ENCODE results near the gene YIF1A. TPM values are rescaled to one million over a fixed set of nuclear protein-coding genes. Genes with fewer than 3 reads are reported as not detected.
A peak's percentile ranks its signal among the peaks of the same experiment; 100 is the strongest.

The YIF1A gene
- total and polyA plus RNA-seq, 2 donors (not counting 3 experiments of a cell fraction or from before 2014, with no cell fraction given), result 104 to 271 TPM

DNA sequence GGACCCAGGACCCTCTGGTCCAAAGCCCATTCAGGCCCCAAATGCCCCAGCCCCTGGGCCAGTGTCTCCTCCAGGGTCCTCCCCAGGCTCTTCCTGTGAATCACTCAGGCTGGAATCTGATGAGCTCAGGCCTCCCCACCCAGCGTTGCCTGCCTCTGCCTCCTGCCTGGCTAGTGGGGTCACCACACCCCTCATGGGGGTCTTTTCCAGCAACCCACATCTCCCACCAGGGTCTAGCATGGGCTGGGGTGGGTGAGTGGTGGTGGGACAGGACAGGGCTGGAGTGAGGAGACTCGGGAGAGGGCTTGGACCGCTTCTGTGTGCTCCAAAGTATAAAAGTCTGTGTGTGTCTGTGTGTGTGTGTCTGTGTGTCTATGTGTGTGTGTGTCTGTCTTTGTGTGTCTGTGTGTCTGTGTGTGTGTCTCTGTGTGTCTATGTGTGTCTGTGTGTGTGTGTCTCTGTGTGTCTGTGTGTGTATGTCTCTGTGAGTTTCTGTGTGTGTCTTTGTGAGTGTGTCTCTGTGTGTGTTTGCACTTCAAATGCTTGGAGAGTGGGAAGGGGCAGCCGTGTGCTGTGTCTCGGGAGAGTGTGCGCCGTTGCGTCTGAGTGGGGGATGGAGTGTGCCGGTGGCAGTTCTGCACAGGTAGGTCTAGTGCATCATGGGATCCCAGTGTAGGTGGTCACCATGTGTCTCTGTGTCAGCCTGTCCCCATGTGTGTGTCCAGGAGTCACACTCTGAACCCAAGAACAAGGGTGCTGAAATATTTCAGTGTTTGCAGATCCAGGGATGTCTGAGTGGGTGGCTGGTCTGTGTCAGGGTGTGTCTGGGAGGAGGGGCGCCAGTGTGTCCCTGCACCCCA is 38.5 kb upstream of the YIF1A start:
- intact Hi-C loops (cut with micrococcal nuclease), result loop anchor here (1.0 kb wide), 2 partner anchors 9 to 15 kb away; partner anchors contain the start of gene RIN1

More for the DNA sequence above, 38.5 kb upstream of the YIF1A start:
- no peaks in the 10 kb centered on the region for H3K9me3 ChIP-seq (replicated peaks; ENCODE audit: control insufficient read depth, insufficient read depth, low read length)
- H4K20me1 ChIP-seq (replicated peaks; ENCODE audit: control insufficient read depth, extremely low read depth, insufficient read depth, low read length), result no peaks in the 10 kb centered on the region
- no peaks in the 10 kb centered on the region for H3K79me2 ChIP-seq (ENCODE audit: control insufficient read depth, insufficient read depth, low read length)
- H3K4me2 ChIP-seq (ENCODE audit: insufficient read depth, low read length), result no peak overlapping the region
- H3K27ac ChIP-seq (ENCODE audit: insufficient read depth, low read depth, low read length), result no peak overlapping the region
- CTCF ChIA-PET, result interaction anchor here (0.6 to 4.0 kb wide), 4 partner anchors 8 to 17 kb away, joined by 3 to 56 read pairs (median 6); partner anchors contain the start of genes CD248 and RIN1
- dilution Hi-C loops (cut with MboI; ENCODE audit: extremely low pct_ligation_motif_present, low sequenced_read_pairs), result no loop called here
- POLR2A ChIA-PET, result interaction anchor here (1.3 kb wide), 1 partner anchor 16 kb away, joined by 4 read pairs; no protein-coding TSS in a partner anchor
- TF ChIP-seq, protein P1, sequence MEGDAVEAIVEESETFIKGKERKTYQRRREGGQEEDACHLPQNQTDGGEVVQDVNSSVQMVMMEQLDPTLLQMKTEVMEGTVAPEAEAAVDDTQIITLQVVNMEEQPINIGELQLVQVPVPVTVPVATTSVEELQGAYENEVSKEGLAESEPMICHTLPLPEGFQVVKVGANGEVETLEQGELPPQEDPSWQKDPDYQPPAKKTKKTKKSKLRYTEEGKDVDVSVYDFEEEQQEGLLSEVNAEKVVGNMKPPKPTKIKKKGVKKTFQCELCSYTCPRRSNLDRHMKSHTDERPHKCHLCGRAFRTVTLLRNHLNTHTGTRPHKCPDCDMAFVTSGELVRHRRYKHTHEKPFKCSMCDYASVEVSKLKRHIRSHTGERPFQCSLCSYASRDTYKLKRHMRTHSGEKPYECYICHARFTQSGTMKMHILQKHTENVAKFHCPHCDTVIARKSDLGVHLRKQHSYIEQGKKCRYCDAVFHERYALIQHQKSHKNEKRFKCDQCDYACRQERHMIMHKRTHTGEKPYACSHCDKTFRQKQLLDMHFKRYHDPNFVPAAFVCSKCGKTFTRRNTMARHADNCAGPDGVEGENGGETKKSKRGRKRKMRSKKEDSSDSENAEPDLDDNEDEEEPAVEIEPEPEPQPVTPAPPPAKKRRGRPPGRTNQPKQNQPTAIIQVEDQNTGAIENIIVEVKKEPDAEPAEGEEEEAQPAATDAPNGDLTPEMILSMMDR (IDR thresholded peaks at IDR 0.05; ENCODE audit: extremely low read depth in 1 of 2, insufficient read depth in 1 of 2, low read depth in 1 of 2, low read length in 2 of 2), result no peak
- peak; percentile 37 for TF ChIP-seq FOS (IDR thresholded peaks at IDR 0.05; ENCODE audit: borderline replicate concordance, insufficient read depth, low read length)
- no peaks in the 10 kb centered on the region for H3K9me1 ChIP-seq (replicated peaks; ENCODE audit: control insufficient read depth, extremely low read depth, insufficient read depth, low read length)
- H3K4me1 ChIP-seq (ENCODE audit: control insufficient read depth, extremely low read depth, insufficient read depth, low read length), result peaks cover 7% of the 10 kb centered on the region
- no peak overlapping the region for H3K9ac ChIP-seq (replicated peaks; ENCODE audit: extremely low read depth, insufficient read depth, low read length)
- no TSS peak for BruUV-seq (replicated peaks)
- no peaks in the 10 kb centered on the region for H3K36me3 ChIP-seq (ENCODE audit: control insufficient read depth in 2 of 2, extremely low read depth in 1 of 2, insufficient read depth in 2 of 2, low read length in 2 of 2)
- FAIRE-seq, result no peak
- H3K4me3 ChIP-seq (replicated peaks in 1 of 3; ENCODE audit: insufficient read depth in 1 of 3, low read depth in 1 of 3, low read length in 3 of 3), result no peak overlapping the region
- no peaks in the 10 kb centered on the region for H3K27me3 ChIP-seq (ENCODE audit: control insufficient read depth in 2 of 2, insufficient read depth in 2 of 2, low read length in 2 of 2)
- DNase-seq (ENCODE audit: low read depth, low spot score), result no peak
- H2AFZ ChIP-seq (ENCODE audit: low read depth, low read length), result peak overlapping the region; percentile 11
